Measurements from ENCODE around the gene RSRC1.

- TF ChIP-seq, protein P1, sequence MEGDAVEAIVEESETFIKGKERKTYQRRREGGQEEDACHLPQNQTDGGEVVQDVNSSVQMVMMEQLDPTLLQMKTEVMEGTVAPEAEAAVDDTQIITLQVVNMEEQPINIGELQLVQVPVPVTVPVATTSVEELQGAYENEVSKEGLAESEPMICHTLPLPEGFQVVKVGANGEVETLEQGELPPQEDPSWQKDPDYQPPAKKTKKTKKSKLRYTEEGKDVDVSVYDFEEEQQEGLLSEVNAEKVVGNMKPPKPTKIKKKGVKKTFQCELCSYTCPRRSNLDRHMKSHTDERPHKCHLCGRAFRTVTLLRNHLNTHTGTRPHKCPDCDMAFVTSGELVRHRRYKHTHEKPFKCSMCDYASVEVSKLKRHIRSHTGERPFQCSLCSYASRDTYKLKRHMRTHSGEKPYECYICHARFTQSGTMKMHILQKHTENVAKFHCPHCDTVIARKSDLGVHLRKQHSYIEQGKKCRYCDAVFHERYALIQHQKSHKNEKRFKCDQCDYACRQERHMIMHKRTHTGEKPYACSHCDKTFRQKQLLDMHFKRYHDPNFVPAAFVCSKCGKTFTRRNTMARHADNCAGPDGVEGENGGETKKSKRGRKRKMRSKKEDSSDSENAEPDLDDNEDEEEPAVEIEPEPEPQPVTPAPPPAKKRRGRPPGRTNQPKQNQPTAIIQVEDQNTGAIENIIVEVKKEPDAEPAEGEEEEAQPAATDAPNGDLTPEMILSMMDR (IDR thresholded peaks at IDR 0.05), result no peak
- TF ChIP-seq POLR2A (IDR thresholded peaks at IDR 0.05) (no peak), POLR2AphosphoS5 (IDR thresholded peaks at IDR 0.05) (no peak), EP300 (IDR thresholded peaks at IDR 0.05) (no peak)
These were observed 2.0 kb downstream of the RSRC1 start for GRCh38 chr3:158111861-158112260.

Data from sigmoid colon (tissue), 4 donors.